Neural cell (in vitro differentiated cells): ENCODE results near the gene FARP2. TPM values are rescaled to one million over a fixed set of nuclear protein-coding genes. Genes with fewer than 3 reads are reported as not detected.

Experiments
- H2AFZ ChIP-seq: fragments of 200-600, 300-800 bp; sonication (generic), shearing (Covaris generic); 2 replicates; pipeline ENCODE4 v1.6.0; 2014; ENCODE audit warnings: low read depth, mild to moderate bottlenecking, antibody characterized with exemption, low read length, moderate library complexity
- H3F3A ChIP-seq: fragments of 200-600 bp; shearing (Covaris generic); 2 replicates; pipeline ENCODE4 v1.6.1; 2016; ENCODE audit warnings: mild to moderate bottlenecking, moderate library complexity, mixed read lengths, antibody characterized with exemption, low read length; ENCODE audit not compliant: insufficient read depth, poor library complexity, severe bottlenecking
- H3K27ac ChIP-seq: fragments of 200-600, 300-800 bp; sonication (generic), shearing (Covaris generic); 2 replicates; pipeline ENCODE4 v1.5.1; 2014; ENCODE audit warnings: mild to moderate bottlenecking, low read length, moderate library complexity
- H3K27me3 ChIP-seq: fragments of 300-800, 200-600 bp; sonication (generic), shearing (Covaris generic); 2 replicates; pipeline ENCODE4 v1.6.0; 2014; ENCODE audit warnings: mild to moderate bottlenecking, low read depth, low read length, moderate library complexity; ENCODE audit not compliant: insufficient read depth
- H3K36me3 ChIP-seq: fragments of 300-800, 200-600 bp; sonication (generic), shearing (Covaris generic); 2 replicates; pipeline ENCODE4 v1.5.1; 2014; ENCODE audit warnings: mild to moderate bottlenecking, antibody characterized with exemption, low read length, moderate library complexity; ENCODE audit not compliant: insufficient read depth
- H3K4me2 ChIP-seq: fragments of 300-800, 200-600 bp; sonication (generic), shearing (Covaris generic); 2 replicates; pipeline ENCODE4 v1.6.0; 2014; ENCODE audit warnings: mild to moderate bottlenecking, low read length
- H3K4me3 ChIP-seq: fragments of 300-800, 200-600 bp; sonication (generic), shearing (Covaris generic); 2 replicates; pipeline ENCODE4 v1.5.1; 2014; ENCODE audit warnings: mild to moderate bottlenecking, low read length, moderate library complexity
- H3K79me2 ChIP-seq: fragments of 200-600 bp; shearing (Covaris generic); replicated peaks from 2 replicates; pipeline ENCODE4 v1.6.0; 2014; ENCODE audit warnings: mild to moderate bottlenecking, low read length, moderate library complexity; ENCODE audit not compliant: insufficient read depth
- H3K9ac ChIP-seq: fragments of 300-800, 200-600 bp; sonication (generic), shearing (Covaris generic); 2 replicates; pipeline ENCODE4 v1.6.1; 2016; ENCODE audit warnings: mild to moderate bottlenecking, low read length, mixed read lengths
- H3K9me2 ChIP-seq: fragments of 200-600 bp; shearing (Covaris generic); 2 replicates; pipeline ENCODE4 v1.6.1; 2016; ENCODE audit warnings: mild to moderate bottlenecking, low read length, mixed read lengths; ENCODE audit not compliant: insufficient read depth
- H3K9me3 ChIP-seq: fragments of 200-600, 300-800 bp; sonication (generic), shearing (Covaris generic); 2 replicates; pipeline ENCODE4 v1.6.1; 2016; ENCODE audit warnings: mild to moderate bottlenecking, mixed run types, low read length, moderate library complexity, mixed read lengths
- H4K20me1 ChIP-seq: fragments of 200-600 bp; shearing (Covaris generic); 2 replicates; pipeline ENCODE4 v1.6.1; 2016; ENCODE audit warnings: mild to moderate bottlenecking, mixed run types; ENCODE audit not compliant: insufficient read depth
- EP300 ChIP-seq: fragments of 450-650 bp; conservative IDR thresholded peaks from 2 replicates; pipeline ENCODE4 v1.6.1; 2014; ENCODE audit warnings: antibody characterized with exemption, mild to moderate bottlenecking, moderate library complexity; ENCODE audit not compliant: poor library complexity, severe bottlenecking
- EZH2 ChIP-seq: fragments of 200-600, 300-800 bp; shearing (Covaris generic), sonication (generic); IDR thresholded peaks from 2 replicates; pipeline ENCODE4 v1.6.1; 2014; ENCODE audit warnings: antibody characterized with exemption, low read length, borderline replicate concordance, mild to moderate bottlenecking; ENCODE audit not compliant: insufficient read depth, poor library complexity, severe bottlenecking
- MXI1 ChIP-seq: fragments of 450-650 bp; conservative IDR thresholded peaks from 2 replicates; pipeline ENCODE4 v1.6.1; 2014; ENCODE audit warnings: antibody characterized with exemption, mild to moderate bottlenecking; ENCODE audit not compliant: poor library complexity, severe bottlenecking
- POLR2AphosphoS5 ChIP-seq: IDR thresholded peaks from 2 replicates; pipeline ENCODE4 v1.6.1; 2012
- RAD21 ChIP-seq: fragments of 450-650 bp; conservative IDR thresholded peaks from 2 replicates; pipeline ENCODE4 v1.6.1; 2014; ENCODE audit warnings: antibody characterized with exemption, mild to moderate bottlenecking, moderate library complexity
- SMC3 ChIP-seq: fragments of 450-650 bp; conservative IDR thresholded peaks from 2 replicates; pipeline ENCODE4 v1.6.1; 2014; ENCODE audit warnings: antibody characterized with exemption, mild to moderate bottlenecking, moderate library complexity; ENCODE audit not compliant: poor library complexity
- TAF1 ChIP-seq: IDR thresholded peaks from 2 replicates; pipeline ENCODE4 v1.6.1; 2012; ENCODE audit warnings: low read depth
- polyA plus RNA-seq: library from polyadenylated mRNA; depleted of rRNA; stranded (reverse); fragments of >200 nt; gene quantifications from 2 replicates; pipeline ENCODE4 v1.2.3, GENCODE V29; 2014
- TF ChIP-seq, protein P1 (sequence below): fragments of 450-650 bp; IDR thresholded peaks from 2 replicates; pipeline ENCODE4 v1.5.1; 2014; ENCODE audit warnings: antibody characterized with exemption, mild to moderate bottlenecking, moderate library complexity; ENCODE audit not compliant: poor library complexity, severe bottlenecking
- TF ChIP-seq, protein P2 (sequence below): IDR thresholded peaks from 2 replicates; pipeline ENCODE4 v1.6.1; 2012; ENCODE audit warnings: borderline replicate concordance

The FARP2 gene
- polyA plus RNA-seq, 1 donor from 2014 or later, result 13.3 TPM

DNA sequence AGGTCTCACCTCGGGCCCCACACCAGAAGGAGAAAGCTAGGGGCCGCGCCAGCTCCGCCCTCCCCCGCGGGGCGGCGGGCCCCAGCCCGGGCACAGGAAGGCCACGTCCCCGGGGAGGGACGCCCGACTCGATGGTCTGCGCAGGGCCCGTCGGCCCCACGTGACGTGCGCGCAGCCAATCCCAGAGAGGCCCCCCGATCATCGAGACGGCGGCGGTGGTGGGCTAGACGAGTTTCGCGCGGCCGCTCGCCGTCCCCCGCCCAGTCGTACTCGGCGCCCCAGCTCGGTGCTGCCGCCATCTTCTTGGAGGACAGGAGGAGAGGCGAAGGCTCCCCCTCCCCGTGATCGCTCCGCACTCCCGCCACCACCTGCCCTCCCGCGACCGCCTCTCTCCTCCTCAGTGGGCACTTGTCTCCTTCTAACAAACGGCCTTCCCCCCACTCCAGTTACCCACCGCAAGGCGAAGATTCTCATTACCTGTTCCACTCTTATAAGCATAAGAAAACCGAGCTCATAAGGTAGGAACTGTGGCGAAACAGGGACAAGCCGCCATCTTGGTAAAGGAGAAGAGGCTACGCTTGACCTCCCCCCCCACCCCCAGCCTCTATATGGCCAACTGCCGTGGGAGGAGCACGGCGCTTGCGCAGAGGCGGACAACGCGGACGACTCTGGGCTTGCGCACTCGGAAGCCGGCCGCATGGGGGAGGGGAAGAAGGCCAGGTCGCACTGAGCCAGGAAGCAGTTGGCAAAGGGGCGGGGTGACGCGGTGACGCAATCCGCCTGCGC is 40.8 kb upstream of the FARP2 start, which contains the start of gene HDLBP:
TSS of gene HDLBP (minus strand) at position 580 of the 786 bp plus-strand sequence. CDS start 48,803 bp downstream, outside the sequence.
- Histone ChIP-seq H3K4me3 (peak within 1 kb of the TSS; percentile 94), H4K20me1 (no peaks in the 10 kb centered on the region), H3K9me3 (no peaks in the 10 kb centered on the region), H3K79me2 (peaks cover 70% of the 10 kb centered on the region), H3K36me3 (no peaks in the 10 kb centered on the region), H3K27me3 (no peaks in the 10 kb centered on the region), H2AFZ (peak within 1 kb of the TSS; percentile 83), H3K27ac (peak within 1 kb of the TSS; percentile 96), H3K4me2 (peak within 1 kb of the TSS; percentile 91), H3K9ac (peak within 1 kb of the TSS; percentile 94), H3K9me2 (no peaks in the 10 kb centered on the region), H3F3A (no peaks in the 10 kb centered on the region)
- peak; percentile 92 for TF ChIP-seq POLR2AphosphoS5
- peak; percentile 28 for TF ChIP-seq MXI1
- TF ChIP-seq TAF1, result peak; percentile 86
- TF ChIP-seq, protein P1, sequence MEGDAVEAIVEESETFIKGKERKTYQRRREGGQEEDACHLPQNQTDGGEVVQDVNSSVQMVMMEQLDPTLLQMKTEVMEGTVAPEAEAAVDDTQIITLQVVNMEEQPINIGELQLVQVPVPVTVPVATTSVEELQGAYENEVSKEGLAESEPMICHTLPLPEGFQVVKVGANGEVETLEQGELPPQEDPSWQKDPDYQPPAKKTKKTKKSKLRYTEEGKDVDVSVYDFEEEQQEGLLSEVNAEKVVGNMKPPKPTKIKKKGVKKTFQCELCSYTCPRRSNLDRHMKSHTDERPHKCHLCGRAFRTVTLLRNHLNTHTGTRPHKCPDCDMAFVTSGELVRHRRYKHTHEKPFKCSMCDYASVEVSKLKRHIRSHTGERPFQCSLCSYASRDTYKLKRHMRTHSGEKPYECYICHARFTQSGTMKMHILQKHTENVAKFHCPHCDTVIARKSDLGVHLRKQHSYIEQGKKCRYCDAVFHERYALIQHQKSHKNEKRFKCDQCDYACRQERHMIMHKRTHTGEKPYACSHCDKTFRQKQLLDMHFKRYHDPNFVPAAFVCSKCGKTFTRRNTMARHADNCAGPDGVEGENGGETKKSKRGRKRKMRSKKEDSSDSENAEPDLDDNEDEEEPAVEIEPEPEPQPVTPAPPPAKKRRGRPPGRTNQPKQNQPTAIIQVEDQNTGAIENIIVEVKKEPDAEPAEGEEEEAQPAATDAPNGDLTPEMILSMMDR, result peak; percentile 97
- no peak for TF ChIP-seq SMC3
- TF ChIP-seq, protein P2, sequence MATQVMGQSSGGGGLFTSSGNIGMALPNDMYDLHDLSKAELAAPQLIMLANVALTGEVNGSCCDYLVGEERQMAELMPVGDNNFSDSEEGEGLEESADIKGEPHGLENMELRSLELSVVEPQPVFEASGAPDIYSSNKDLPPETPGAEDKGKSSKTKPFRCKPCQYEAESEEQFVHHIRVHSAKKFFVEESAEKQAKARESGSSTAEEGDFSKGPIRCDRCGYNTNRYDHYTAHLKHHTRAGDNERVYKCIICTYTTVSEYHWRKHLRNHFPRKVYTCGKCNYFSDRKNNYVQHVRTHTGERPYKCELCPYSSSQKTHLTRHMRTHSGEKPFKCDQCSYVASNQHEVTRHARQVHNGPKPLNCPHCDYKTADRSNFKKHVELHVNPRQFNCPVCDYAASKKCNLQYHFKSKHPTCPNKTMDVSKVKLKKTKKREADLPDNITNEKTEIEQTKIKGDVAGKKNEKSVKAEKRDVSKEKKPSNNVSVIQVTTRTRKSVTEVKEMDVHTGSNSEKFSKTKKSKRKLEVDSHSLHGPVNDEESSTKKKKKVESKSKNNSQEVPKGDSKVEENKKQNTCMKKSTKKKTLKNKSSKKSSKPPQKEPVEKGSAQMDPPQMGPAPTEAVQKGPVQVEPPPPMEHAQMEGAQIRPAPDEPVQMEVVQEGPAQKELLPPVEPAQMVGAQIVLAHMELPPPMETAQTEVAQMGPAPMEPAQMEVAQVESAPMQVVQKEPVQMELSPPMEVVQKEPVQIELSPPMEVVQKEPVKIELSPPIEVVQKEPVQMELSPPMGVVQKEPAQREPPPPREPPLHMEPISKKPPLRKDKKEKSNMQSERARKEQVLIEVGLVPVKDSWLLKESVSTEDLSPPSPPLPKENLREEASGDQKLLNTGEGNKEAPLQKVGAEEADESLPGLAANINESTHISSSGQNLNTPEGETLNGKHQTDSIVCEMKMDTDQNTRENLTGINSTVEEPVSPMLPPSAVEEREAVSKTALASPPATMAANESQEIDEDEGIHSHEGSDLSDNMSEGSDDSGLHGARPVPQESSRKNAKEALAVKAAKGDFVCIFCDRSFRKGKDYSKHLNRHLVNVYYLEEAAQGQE, result peak; percentile 39
- TF ChIP-seq RAD21, result no peak

DNA sequence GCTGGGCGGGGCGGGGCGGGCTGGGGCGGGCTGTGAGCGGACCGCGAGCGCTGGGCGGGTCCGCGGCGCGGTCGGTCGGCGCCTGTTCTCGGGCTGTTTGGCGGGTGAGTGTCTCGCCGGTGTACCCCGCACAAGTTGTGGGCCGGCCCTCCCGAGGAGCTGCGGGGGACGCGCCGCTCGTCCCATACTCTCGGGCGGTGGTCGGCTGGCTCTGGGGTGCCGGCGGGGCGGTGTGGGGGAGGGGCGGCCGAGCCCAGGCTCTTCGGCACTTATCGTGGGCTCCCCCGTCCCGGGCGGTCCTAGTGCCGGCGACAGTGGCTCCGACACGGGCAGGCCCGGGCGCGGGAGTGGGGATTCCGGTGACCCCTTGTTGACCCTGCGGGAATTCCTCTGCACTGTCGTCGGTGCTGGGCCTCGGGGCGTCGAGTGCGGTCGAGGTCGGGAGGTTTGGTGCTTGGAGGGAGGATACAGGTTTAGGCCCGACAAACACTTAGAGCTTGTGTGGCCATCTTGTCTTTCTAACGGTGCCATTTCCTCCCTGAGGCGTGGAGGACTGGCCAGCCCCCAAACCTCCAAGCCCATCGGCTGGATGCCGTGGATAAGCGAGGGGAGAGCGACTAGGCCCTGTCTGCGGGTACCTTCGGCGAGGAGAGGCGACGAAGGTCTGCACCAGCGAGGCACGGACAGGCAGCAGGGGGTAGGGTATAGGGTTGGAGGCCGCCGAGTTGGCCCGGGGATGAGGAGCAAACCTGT is 40.0 kb upstream of the FARP2 start, which contains the start of gene SEPTIN2:
TSS of gene SEPTIN2 (plus strand) at position 47 of the 753 bp plus-strand sequence. CDS start 8,308 bp downstream, outside the sequence.
- no peaks in the 10 kb centered on the region for H4K20me1 ChIP-seq
- H3K9me2 ChIP-seq, result no peaks in the 10 kb centered on the region
- H2AFZ ChIP-seq, result peak within 1 kb of the TSS; percentile 83

More for the DNA sequence above, 40.0 kb upstream of the FARP2 start, which contains the start of gene SEPTIN2:
- peak within 1 kb of the TSS; percentile 94 for H3K4me3 ChIP-seq
- no peaks in the 10 kb centered on the region for H3K27me3 ChIP-seq
- H3K4me2 ChIP-seq, result peak within 1 kb of the TSS; percentile 91
- H3K36me3 ChIP-seq, result no peaks in the 10 kb centered on the region
- H3F3A ChIP-seq, result no peaks in the 10 kb centered on the region
- H3K27ac ChIP-seq, result peak within 1 kb of the TSS; percentile 96
- no peaks in the 10 kb centered on the region for H3K9me3 ChIP-seq
- peaks cover 77% of the 10 kb centered on the region for H3K79me2 ChIP-seq
- TF ChIP-seq SMC3 (peak; percentile 28), EZH2 (no peak), TAF1 (no peak), EP300 (peak; percentile 55), MXI1 (peak; percentile 45), POLR2AphosphoS5 (peak; percentile 89), RAD21 (peak; percentile 26)
- TF ChIP-seq, protein P2, result peak; percentile 53
- H3K9ac ChIP-seq, result peak within 1 kb of the TSS; percentile 94
